ENCODE data around the gene NCAPG2.

NCAPG2 gene

DNA sequence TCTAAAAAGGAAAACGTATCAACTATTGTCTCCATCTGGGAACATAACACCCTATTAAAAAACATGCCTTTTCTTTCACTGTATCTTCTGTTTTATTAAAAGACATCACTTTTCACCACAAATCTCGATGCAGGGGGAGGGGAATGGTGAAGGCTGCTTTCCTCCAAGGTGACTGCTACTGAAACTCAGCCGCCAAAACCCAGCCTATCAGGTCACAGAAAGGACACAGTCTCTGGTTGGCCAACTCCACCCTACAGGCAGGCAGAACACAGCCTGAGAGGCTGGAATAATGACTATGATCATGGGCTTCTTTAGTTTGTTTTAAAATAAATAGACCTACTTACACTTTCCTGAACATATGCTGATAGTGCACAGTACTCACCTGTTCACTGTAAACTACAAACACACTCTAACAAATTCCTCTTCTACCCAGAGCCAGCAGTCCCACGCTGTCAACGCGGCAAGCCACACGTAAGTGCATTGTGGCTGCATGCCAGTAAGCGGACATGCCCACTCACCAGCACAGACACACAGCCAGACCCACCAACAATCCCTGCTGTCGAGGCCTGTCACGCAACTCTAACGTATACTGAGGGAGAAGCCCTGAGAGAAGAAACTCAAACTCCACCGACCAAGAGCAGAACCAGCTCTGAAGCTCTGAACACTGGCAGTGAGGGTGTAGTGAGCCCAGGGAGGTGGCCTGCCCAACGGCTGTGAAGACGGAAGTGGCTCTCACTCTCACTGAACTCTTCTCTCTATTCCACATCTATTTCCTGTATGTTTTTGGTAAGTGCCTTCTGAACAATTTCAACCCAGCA is 41.8 kb downstream of the NCAPG2 start:
- peaks cover 0 to 26% (median 5%) of the 10 kb centered on the region in 11 experiments; a peak in 7 of 22 replicates for H4K20me1 ChIP-seq
- peaks cover 43 to 93% (median 90%) of the 10 kb centered on the region in 11 experiments for H3K36me3 ChIP-seq
- H3K9ac ChIP-seq: no peak overlapping the region
- no peak overlapping the region for H3K27ac ChIP-seq
- H3K9me3 ChIP-seq (replicated peaks in 1 of 11): no peaks in the 10 kb centered on the region
- H3K4me2 ChIP-seq: no peak overlapping the region
- no peak overlapping the region for H3K4me3 ChIP-seq
- no peak for TF ChIP-seq Cebpa-rat (IDR thresholded peaks at IDR 0.05)
- H3K4me1 ChIP-seq: no peaks in the 10 kb centered on the region
- no peaks in the 10 kb centered on the region for H3K27me3 ChIP-seq

GRCh38 chr7:158658475-158658874 is 46.1 kb downstream of the NCAPG2 start:
- no peak overlapping the region for H3K27ac ChIP-seq
- peaks cover 57 to 98% (median 94%) of the 10 kb centered on the region in 11 experiments for H3K36me3 ChIP-seq
- peaks cover 0 to 15% (median 0%) of the 10 kb centered on the region in 11 experiments; a peak in 4 of 22 replicates for H4K20me1 ChIP-seq
- H3K9ac ChIP-seq: no peak overlapping the region
- H3K4me1 ChIP-seq: no peaks in the 10 kb centered on the region
- H3K9me3 ChIP-seq (replicated peaks in 1 of 11): no peaks in the 10 kb centered on the region
- no peak overlapping the region for H3K4me3 ChIP-seq
- no peak for TF ChIP-seq Cebpa-rat (IDR thresholded peaks at IDR 0.05)
- no peak overlapping the region for H3K4me2 ChIP-seq
- H3K27me3 ChIP-seq: no peaks in the 10 kb centered on the region

DNA sequence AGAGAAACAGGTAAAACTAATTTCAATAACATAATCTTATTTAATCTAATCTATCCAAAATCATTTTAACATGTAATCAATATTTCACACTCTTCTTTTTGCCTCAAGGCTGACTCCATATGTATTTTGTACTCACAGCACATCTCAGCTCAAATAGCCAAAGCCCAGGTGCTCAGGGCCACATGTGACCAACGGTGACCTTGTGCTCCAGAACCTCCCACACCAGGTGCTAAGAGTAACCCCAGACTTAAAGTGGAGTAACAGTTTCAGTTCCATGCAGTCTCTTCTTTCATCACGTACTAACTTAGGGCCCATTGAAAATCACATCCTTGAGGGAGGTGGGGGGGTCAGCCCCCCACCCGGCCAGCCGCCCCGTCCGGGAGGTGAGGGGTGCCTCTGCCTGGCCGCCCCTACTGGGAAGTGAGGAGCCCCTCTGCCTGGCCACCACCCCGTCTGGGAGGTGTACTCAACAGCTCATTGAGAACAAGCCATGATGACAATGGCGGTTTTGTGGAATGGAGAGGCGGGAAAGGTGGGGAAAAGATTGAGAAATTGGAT is 47.3 kb downstream of the NCAPG2 start:
- no peak overlapping the region for H3K9ac ChIP-seq
- no peak overlapping the region for H3K4me3 ChIP-seq
- no peaks in the 10 kb centered on the region for H3K27me3 ChIP-seq
- no peak overlapping the region for H3K27ac ChIP-seq
- TF ChIP-seq Cebpa-rat (IDR thresholded peaks at IDR 0.05): no peak
- H3K4me2 ChIP-seq: no peak overlapping the region
- no peaks in the 10 kb centered on the region for H3K4me1 ChIP-seq
- peaks cover 0 to 15% (median 0%) of the 10 kb centered on the region in 11 experiments; a peak in 2 of 22 replicates for H4K20me1 ChIP-seq
- no peaks in the 10 kb centered on the region for H3K9me3 ChIP-seq (replicated peaks in 1 of 11)
- H3K36me3 ChIP-seq: peaks cover 45 to 98% (median 94%) of the 10 kb centered on the region in 11 experiments

DNA sequence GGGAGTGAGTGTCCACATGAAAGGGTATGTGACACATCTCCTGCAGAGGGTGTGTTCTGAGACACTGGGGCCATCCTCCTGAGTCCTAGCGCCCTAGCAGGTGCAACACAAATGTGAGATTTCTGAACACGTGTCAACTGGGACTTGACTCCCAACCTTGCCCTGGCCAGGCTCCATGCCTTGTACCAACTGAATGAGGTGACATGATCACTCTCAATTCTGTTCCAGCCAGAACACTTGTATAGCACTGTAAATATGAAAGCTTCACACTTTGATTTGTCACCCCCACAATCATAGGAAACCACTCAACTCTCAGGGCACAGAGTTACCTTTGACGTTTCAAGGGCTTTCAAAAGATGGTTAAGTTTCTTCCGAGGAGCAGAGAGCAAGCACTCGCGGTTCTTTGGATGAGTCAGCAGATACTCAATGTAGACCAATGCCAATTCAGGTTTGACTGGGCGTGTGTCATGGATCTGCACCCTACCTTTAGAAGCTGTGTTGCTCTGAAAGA is 48.6 kb downstream of the NCAPG2 start:
- H3K4me1 ChIP-seq: no peaks in the 10 kb centered on the region
- TF ChIP-seq Cebpa-rat (IDR thresholded peaks at IDR 0.05): no peak
- H3K9ac ChIP-seq: no peak overlapping the region
- no peaks in the 10 kb centered on the region for H3K9me3 ChIP-seq (replicated peaks in 1 of 11)
- peaks cover 0 to 18% (median 0%) of the 10 kb centered on the region in 11 experiments; a peak in 2 of 22 replicates for H4K20me1 ChIP-seq
- H3K4me3 ChIP-seq: no peak overlapping the region
- no peak overlapping the region for H3K4me2 ChIP-seq
- H3K27ac ChIP-seq: no peak overlapping the region
- no peaks in the 10 kb centered on the region for H3K27me3 ChIP-seq
- H3K36me3 ChIP-seq: peaks cover 48 to 98% (median 94%) of the 10 kb centered on the region in 11 experiments

DNA sequence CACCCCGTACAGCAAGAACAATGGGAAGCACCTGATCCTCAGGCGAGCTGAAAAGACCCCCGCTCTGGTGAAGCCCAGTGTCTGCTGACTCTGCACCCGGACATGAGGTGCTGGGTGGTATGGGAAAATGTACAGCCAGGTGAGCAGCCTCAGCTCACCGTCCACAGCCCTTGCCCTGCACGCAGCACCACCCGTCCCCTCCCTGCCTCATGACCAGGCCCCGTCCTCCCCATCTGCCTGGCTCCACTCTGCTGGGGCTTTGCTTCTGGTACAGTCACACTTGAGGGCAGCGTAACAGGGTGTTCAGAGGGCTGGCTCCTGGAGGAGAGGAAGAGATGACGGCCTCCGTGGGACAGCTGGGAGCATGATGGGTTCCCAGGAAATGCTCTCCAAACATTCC is 49.1 kb downstream of the NCAPG2 start:
- no peaks in the 10 kb centered on the region for H3K27me3 ChIP-seq
- no peak overlapping the region for H3K4me3 ChIP-seq
- TF ChIP-seq Cebpa-rat (IDR thresholded peaks at IDR 0.05): no peak
- H3K27ac ChIP-seq: no peak overlapping the region
- no peak overlapping the region for H3K9ac ChIP-seq
- H3K4me1 ChIP-seq: no peaks in the 10 kb centered on the region
- H3K36me3 ChIP-seq: peaks cover 48 to 98% (median 94%) of the 10 kb centered on the region in 11 experiments
- no peak overlapping the region for H3K4me2 ChIP-seq
- peaks cover 0 to 18% (median 0%) of the 10 kb centered on the region in 11 experiments; a peak in 2 of 22 replicates for H4K20me1 ChIP-seq
- H3K9me3 ChIP-seq (replicated peaks in 1 of 11): no peaks in the 10 kb centered on the region

GRCh38 chr7:158651968-158652565 is 52.5 kb downstream of the NCAPG2 start:
- Histone ChIP-seq H3K36me3 (peaks cover 60 to 100% (median 94%) of the 10 kb centered on the region in 11 experiments), H3K27ac (no peak overlapping the region), H3K9ac (no peak overlapping the region), H3K27me3 (no peaks in the 10 kb centered on the region), H3K9me3 (replicated peaks in 1 of 11) (peaks cover 0 to 7% (median 3%) of the 10 kb centered on the region in 11 experiments; a peak in 6 of 22 replicates), H4K20me1 (peaks cover 0 to 26% (median 0%) of the 10 kb centered on the region in 11 experiments; a peak in 3 of 22 replicates), H3K4me1 (no peaks in the 10 kb centered on the region), H3K4me3 (no peak overlapping the region), H3K4me2 (no peak overlapping the region)
- TF ChIP-seq Cebpa-rat (IDR thresholded peaks at IDR 0.05): no peak

DNA sequence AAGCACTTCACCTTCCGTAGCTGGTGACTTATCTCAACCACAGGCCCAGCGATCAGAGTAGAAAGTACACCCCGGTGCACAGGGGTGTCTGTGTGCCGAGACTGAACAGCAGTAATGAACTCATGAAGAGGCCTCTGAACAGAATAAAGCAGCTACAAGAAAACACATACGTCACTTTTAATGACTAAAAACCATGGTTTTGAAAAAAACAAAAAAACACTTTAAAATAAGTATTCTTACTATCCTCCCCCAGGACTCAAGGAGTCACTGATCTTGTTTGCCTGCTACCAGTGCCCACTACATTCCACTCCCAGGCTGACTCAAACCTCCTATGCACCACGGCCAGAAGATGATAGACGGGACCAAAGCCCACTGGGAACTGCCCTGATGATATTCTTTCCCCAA is 53.8 kb downstream of the NCAPG2 start:
- TF ChIP-seq Cebpa-rat (IDR thresholded peaks at IDR 0.05): no peak
- H3K4me2 ChIP-seq: no peak overlapping the region
- H3K36me3 ChIP-seq: peaks cover 50 to 100% (median 94%) of the 10 kb centered on the region in 11 experiments
- no peak overlapping the region for H3K27ac ChIP-seq
- no peaks in the 10 kb centered on the region for H3K4me1 ChIP-seq
- H3K27me3 ChIP-seq: no peaks in the 10 kb centered on the region
- peaks cover 0 to 22% (median 0%) of the 10 kb centered on the region in 11 experiments; a peak in 3 of 22 replicates for H4K20me1 ChIP-seq
- H3K4me3 ChIP-seq: no peak overlapping the region
- H3K9me3 ChIP-seq (replicated peaks in 1 of 11): peaks cover 0 to 7% (median 3%) of the 10 kb centered on the region in 11 experiments; a peak in 6 of 22 replicates
- H3K9ac ChIP-seq: no peak overlapping the region

DNA sequence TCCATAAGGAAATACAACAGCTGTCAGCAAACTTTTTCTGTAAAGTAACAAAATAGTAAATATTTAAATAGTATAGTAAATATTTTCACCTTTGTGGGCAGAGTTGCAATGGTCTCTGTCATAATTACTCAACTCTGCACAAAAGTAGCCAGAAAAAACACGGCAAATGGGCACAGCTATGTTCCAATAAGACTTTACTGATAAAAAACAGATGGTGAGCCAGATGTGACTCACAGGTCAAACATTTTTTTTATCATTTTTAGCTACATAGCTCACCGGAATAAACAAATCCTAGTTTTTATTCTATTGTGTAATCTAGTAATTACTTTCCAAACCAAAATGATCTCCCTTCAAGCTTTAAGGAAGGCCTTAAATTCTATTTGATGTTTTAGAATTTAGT is 55.3 kb downstream of the NCAPG2 start:
- H3K9ac ChIP-seq: no peak overlapping the region
- no peaks in the 10 kb centered on the region for H3K4me1 ChIP-seq
- no peak overlapping the region for H3K4me3 ChIP-seq
- peaks cover 54 to 100% (median 94%) of the 10 kb centered on the region in 11 experiments for H3K36me3 ChIP-seq
- no peak for TF ChIP-seq Cebpa-rat (IDR thresholded peaks at IDR 0.05)
- H4K20me1 ChIP-seq: peaks cover 0 to 16% (median 0%) of the 10 kb centered on the region in 11 experiments; a peak in 2 of 22 replicates
- H3K9me3 ChIP-seq (replicated peaks in 1 of 11): peaks cover 0 to 7% (median 3%) of the 10 kb centered on the region in 11 experiments; a peak in 6 of 22 replicates
- H3K27me3 ChIP-seq: no peaks in the 10 kb centered on the region
- H3K4me2 ChIP-seq: no peak overlapping the region
- no peak overlapping the region for H3K27ac ChIP-seq

- H3K27me3 ChIP-seq: no peaks in the 10 kb centered on the region
- no peak overlapping the region for H3K27ac ChIP-seq
- peaks cover 0 to 16% (median 0%) of the 10 kb centered on the region in 11 experiments; a peak in 2 of 22 replicates for H4K20me1 ChIP-seq
- H3K9me3 ChIP-seq (replicated peaks in 1 of 11): peaks cover 0 to 7% (median 3%) of the 10 kb centered on the region in 11 experiments; a peak in 6 of 22 replicates
- H3K4me2 ChIP-seq: no peak overlapping the region
- H3K9ac ChIP-seq: no peak overlapping the region
- H3K4me1 ChIP-seq: no peaks in the 10 kb centered on the region
- TF ChIP-seq Cebpa-rat (IDR thresholded peaks at IDR 0.05): no peak
- no peak overlapping the region for H3K4me3 ChIP-seq
- H3K36me3 ChIP-seq: peaks cover 54 to 100% (median 94%) of the 10 kb centered on the region in 11 experiments
Measured at GRCh38 chr7:158648787-158649186, 55.8 kb downstream of the NCAPG2 start.
